Stimulated activated CD8-positive, alpha-beta memory T cell treated with anti-CD3 and anti-CD28 coated beads, Interleukin-7, amount 100 ng/mL, for 48 hours (primary cell): ENCODE measurements around the gene BEST4.
"Not testable (repeated sequence)": the region's sequence is repeated elsewhere in the genome, so short reads cannot be mapped to it uniquely, and the experiment has no call there.

Source experiments
- DNase-seq, 2 donors: peaks; one replicate each; pipeline ENCODE4 v3.0.0-alpha.2; 2020; ENCODE audit warnings: low read depth in 1 of 2; ENCODE audit errors: extremely low read depth in 1 of 2

BEST4 gene

DNA sequence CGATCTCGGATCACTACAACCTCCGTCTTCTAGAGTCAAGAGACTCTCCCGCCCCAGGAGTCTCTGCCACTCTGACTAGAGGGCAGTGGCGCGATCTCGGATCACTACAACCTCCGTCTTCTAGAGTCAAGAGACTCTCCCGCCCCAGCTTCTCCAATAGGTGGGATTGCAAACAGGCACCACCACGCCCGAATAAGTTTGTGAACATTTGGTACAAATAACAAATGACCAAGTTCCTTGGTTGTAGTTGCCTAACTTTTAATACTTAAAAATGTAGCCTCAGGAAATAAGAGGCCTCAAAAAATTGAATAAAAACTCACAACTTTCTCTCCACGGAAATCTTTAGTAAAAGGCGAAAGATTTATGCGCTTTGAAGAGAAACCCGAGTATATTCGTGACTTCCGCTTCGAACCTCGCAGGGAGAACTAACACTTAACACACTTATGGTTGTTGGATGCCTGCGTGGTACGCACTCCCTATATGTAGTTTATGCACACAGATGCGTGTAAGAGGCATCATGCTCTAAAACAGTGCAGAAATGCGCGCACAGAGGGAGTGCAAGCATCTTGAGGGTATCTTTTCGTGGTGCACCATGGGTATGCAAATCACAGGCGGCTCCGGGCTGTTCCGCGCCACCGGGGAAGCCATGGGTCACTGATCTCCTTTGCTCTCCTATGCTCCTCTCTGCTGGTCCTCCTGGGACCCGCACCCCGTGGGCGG is 31.8 kb upstream of the BEST4 start:
- peak; percentile 65 to 91 for DNase-seq

DNA sequence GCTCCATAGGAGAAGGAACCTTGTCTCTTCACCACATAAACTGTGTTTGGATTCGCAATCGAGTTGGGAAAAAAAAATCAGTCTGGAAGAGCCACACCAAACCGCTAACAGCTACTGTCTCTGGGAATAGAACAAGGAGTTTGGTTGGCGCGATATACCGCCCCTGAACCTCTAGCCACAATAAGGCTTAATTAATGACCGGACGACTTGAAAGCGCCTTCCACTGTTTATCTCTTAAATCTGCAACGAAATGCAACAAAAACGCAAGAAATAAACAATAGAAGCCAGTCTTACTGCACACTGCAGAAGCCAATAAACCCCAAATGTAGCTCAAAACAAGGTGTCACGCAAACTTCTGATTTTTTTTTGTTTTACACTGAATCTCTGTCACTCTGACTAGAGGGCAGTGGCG is 31.2 kb upstream of the BEST4 start:
- no peak for DNase-seq

DNA sequence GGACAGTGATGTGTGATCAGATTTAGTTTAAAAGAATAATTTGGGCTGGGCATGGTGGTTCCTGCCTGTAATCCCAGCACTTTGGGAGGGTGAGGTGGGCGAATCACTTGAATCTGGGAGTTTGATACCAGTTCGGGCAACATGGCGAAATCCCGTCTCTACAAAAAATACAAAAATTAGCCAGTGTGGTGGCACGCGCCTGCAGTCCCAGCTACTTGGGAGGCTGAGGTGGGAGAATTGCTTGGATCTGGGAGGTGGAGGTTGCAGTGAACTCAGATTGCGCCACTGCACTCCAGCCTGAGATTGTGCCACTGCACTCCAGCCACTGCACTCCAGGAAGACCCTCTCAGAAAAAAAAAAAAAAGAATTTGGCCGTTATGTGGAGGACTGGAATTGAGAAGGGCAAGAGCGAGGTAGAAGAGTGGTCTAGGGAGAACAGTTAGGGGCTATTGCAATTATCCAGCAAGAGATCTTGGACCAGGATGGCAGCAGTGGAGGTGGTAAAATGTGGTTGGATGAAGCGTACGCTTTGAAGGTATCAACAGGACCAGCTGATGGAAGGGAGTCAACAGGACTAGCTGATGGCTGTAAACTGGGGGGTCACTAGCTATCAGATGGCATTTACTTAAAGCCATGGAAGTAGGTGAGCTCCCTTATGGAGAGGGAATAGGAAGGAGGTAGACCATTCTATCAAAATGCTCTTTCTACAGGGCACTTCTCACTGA is 30.0 kb upstream of the BEST4 start:
- DNase-seq, result no peak

DNA sequence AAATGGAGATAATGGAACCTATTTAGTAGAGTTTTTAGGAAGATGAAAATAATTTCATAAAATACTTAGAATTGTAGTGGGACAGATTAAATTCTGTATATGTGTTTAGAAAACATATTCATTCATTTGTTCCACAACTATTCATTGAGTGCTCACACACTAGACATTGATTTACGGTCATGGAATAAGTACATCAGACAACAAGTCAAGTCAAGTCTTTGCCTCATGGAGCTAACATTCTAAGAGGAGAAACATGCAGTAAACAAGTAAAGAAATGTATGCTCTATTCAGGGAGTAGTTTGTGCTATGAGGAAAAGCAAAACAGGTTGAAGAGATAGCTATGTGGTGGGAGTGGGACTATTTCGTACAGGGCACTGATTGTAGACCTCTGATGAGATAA is 29.3 kb upstream of the BEST4 start:
- DNase-seq, result no peak

DNA sequence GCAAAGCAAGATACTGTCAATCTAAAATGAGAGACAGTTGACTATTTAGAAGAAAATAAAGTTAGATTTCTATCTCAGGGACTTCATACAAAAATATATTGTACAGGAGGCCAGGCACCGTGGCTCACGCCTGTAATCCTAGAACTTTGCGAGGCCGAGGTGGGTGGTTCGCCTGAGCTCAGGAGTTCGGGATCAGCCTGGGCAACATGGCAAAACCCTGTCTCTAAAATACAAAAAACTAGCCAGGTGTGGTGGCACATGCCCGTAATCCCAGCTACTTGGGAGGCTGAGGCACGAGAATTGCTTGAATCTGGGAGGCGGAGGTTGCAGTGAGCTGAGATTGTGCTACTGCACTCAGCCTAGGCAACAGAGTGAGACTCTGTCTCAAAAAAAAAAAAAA is 28.0 kb upstream of the BEST4 start:
- not testable (repeated sequence) for DNase-seq

DNA sequence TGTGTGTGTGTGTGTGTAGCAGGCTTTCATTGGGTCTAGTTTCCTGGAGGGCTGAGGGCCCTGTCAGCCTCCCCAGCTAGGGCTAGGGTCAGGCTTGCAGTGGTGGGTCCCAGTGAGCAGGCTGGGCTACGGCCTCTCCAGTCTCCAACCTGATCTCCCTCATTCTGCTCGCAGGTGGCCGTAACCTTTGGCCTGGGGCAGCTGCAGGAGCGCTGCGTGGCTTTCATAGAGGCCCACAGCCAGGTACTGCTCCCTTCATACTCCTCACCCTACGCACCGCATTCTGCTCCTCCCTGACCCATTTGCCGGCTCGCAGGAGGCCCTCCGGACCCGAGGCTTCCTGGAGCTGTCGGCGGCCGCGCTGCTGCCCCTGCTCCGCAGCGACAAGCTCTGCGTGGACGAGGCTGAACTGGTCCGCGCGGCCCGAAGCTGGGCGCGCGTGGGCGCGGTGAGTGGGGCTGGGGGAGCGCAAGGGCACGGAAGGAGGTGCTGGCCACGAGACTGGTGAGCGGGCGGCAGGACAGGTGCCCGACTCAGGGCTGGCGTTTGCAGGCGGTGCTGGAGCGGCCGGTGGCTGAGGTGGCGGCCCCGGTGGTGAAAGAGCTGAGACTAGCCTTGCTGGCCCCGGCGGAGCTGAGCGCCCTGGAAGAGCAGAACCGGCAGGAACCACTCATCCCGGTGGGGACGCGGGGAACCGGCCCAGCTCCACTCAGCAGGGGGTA is 25.0 kb upstream of the BEST4 start:
- no peak for DNase-seq

DNA sequence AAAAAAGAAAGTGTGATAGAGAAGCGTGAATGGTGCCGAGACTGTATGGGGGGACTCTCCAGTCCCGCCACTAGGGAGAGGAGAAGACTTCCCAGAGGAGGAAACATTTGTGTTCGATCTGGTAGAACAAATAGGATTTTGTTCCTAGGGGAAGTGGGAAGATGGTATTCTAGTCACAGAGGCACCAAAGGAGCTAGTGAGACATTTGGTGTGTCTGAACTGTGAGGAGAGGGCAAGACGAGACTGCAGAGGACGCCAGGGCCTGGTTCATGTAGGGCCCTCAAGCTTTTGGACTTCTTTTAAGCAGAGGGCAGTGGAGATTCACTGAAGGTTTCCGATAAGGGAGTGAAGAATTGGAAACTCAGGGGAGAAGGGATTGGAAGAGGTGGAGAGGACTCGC is 23.3 kb upstream of the BEST4 start:
- DNase-seq, result no peak

DNA sequence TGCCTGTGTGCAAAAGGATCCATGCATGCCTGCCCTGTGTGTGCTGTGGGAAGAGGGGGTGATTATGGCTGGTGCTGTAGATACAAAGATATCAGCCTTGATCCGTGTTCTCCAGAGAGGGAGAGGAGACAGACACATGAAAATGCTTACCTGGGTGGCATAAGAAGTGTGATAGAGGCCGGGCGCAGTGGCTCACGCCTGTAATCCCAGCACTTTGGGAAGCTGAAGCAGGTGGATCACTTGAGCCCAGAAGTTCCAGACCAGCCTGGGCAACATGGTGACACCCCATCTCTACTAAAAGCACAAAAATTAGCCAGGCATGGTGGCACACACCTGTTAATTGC is 22.8 kb upstream of the BEST4 start:
- not testable (repeated sequence) for DNase-seq

DNA sequence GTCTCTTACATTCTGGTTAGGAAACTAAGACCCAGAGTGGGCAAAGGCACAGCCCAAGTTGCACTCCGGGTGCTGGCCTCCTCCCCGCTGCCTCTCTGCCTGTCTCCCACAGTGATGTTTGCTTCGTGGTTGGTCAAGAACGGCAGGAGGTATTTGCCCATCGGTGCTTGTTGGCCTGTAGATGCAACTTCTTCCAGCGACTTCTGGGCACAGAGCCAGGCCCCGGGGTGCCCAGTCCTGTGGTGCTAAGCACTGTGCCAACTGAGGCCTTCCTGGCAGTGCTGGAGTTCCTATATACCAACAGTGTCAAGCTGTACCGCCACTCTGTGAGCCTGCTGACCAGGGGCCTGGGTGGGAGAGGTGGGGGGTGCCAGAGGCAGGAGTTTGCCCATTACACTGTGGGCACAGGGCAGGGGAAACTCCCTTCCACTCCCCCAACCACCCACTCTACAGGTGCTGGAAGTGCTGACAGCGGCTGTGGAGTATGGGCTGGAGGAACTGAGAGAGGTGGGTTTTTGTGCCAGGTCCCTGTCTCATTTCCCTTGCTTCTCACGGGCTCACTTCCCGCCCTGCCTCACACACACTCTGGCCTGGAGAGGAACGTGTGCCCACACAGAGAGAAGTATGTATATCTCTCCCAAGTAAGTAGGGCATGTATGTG is 22.3 kb upstream of the BEST4 start:
- DNase-seq, result no peak

DNA sequence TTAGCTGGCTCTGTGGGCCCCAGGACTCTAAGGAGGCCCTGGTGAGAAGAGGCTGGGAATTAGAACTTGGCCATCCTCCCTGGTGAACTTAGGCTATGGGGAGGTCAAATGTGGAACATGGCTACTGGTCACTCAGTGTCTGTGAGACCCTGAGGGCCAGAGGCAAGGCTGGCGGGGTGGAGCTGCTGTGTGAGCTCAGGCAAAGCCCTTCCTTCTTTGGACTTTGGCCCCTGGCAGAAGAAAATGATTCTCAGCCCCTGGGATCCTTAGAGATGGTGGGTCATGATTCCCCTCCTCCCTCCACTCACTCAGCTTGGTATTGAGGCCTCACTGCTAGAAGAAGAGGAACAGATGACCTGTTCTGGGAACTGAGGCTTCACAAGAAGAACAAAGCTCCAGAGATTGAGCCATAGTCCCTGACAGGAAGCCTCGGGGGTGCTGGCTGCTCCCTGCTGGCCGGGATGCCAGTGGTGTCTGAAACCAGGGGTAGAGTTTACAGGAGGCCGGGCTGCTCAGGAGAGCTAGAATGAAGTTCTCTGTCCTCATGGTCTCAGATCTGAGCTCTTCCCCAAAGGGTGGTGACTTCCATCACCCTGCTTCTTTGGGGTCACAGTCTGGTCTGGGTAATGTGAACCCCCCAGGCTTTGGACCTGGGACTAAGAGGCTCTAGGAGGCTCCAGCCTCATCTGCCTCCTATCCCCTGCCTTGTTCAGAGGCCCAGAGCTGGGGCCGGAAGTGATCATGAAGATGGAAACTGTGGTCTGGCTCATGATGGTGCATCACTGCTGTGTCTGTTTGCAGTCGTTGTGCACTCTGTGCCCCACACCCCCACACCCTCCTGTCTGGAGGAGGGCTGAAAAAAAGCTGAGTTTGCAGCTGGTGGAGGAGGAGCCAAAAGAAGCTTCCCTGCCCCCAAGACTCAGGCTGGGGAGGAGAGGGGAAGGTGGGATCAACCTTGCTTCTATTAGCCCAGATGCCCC is 21.3 kb upstream of the BEST4 start:
- DNase-seq, result peak; percentile 73 to 91

DNA sequence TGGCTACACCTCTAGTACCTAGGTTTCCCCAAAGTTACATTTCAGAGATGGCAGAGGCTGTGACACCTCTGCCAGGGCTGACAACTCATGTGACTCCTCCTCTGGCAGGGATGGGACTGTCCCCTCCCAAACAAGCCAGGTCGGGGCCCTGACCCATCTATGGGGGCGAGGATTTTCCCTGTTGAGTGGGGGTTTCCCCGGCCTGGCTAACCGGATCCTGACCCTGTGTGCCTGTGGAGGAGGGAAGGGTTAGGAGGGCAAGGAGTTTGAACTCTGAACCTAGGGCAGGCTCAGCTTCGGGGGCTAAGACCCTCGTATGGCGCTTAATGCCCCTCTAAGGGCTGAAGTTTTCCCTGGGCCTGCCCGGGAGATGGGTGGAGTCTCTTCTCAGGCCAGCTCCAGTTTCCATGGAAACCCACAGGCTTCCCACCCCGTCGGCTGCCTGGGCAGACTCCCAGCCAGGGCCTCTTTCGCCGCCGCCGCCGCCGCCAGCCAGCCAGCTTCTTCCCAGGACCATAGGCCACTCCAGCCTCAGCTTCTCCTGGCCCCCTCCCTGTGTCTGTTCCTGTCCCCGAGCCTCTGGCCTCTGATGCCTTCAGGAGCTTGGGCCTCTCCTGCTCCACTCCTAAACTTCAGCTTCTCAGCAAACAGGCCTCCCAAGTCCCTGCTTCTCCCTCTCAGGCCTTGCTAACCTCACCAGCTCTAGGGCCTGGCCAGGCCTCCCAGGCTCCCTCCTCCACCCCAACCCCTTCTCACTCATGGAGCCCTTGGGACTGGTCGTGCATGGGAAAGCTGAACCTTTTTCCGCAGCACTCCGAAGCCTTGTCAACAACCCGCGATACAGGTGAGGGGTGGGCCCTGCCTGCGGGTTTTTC is 20.3 kb upstream of the BEST4 start, which contains the start of gene BTBD19:
BTBD19 (plus strand) TSS at position 461 of the 875 bp plus-strand sequence; CDS start at position 759, 298 bp downstream.
- peak; percentile 63 to 84 for DNase-seq

DNA sequence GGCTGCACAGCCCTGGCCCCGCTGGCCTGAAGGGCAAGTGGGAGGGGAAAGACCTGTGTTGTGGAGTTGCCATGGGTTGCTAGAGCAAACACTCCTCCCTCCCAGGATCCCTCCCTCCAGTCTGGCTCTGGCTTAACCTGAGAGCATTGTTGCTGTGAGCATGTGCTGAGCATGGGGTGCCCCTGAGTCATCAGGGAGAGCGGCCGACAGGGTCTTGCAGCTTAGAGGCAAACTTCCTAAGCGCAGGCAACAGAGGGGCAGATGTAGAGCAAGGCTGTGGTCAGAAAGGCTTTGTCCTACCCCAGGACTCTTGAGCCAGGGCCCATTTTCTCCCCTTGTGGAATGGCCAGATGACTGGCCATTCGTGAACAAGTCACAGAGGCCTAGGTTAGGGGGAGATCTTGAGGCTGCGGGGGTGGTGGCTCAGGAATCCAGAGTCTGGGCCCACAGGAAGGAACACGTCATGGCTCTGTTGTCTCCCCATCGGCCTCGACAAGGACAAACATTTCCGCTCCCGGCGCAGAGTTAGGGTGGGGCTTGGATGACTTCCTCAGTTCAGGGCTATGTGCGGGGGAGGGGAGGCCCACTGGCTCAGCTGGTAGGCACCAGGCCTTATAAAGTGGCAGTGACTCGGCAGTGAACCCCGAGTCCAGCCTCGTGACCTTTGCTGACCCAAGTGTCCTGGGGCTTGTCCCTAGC is 19.5 kb upstream of the BEST4 start:
- peak; percentile 80 to 95 for DNase-seq

DNA sequence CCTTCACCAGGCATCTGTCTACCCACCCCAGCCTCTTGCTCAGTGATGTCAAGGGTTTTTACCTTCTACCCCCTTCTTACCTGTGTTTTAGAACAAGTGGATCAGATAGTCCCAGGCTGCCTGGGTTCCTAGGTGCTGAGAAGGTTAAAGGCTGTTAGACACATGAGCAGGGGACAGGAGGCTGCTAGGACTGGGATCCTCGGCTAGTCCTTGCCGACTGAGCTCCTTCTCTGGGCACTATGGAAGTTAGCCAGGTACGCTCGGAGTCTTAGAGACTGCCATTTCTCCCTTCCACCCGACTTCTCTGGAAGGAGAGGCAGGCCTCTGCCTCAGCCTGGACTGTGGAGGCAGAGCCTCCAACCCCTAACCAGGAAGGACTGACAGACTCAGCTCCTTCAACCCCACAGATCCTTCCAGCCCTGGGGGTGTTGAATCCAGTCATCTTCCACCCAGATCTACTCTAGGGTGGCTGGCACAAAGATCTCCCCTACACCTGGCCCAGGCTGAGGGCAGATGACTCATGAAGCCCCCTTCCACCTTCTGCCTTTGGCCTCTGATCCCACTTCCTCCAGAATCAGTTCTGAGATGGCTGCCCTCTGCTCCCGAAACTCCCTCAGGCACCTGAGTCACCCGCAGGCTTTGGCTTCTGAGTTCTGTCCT is 18.9 kb upstream of the BEST4 start, which contains the start of gene DYNLT4:
DYNLT4 (minus strand) TSS at position 648 of the 660 bp plus-strand sequence. CDS start 683 bp downstream, outside the sequence.
- no peak for DNase-seq

DNA sequence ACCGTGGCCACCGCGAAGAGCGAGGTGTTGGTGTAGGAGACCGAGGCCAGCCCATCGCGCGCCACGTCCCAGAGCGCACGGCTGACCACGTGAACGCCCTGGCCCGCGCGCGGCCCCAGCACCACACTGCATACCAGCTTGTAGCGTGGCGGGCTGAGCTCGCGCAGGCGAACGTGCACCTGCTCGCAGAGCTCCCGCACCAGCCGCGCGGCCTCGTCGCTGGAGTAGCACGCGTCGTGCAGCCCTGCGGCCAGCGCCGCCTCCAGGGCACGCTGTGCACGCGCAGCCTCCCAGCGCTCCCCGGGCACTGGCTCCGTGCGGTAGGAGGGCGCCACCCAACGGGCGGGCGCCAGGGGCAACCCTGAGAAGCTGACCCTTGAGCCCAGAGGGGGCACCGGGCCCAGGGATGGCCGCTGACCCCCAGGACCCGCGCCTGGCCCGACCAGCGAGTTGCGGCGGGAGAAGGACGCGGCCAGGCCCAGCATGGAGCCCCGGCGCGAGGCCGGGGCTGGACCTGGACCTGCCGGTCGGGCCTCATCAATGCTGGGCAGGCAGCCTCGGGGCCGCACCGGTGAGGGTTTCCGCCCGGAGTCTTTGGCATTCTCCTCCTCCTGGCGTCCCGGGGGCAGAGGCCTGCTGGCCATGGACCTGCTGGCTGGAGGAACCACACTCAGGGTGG is 18.2 kb upstream of the BEST4 start:
- no peak for DNase-seq

DNA sequence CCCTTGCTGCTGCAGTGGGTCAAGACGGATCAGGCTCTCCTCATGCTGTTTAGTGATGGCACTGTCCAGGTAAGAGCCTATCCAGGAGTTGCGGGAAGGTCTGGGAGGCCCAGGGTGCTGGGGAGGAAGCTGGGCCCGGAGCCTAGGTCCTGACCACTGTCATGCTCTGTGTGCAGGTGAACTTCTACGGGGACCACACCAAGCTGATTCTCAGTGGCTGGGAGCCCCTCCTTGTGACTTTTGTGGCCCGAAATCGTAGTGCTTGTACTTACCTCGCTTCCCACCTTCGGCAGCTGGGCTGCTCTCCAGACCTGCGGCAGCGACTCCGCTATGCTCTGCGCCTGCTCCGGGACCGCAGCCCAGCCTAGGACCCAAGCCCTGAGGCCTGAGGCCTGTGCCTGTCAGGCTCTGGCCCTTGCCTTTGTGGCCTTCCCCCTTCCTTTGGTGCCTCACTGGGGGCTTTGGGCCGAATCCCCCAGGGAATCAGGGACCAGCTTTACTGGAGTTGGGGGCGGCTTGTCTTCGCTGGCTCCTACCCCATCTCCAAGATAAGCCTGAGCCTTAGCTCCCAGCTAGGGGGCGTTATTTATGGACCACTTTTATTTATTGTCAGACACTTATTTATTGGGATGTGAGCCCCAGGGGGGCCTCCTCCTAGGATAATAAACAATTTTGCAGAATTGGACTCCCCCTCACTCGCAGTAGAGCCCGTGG is 17.5 kb upstream of the BEST4 start:
- DNase-seq, result no peak

DNA sequence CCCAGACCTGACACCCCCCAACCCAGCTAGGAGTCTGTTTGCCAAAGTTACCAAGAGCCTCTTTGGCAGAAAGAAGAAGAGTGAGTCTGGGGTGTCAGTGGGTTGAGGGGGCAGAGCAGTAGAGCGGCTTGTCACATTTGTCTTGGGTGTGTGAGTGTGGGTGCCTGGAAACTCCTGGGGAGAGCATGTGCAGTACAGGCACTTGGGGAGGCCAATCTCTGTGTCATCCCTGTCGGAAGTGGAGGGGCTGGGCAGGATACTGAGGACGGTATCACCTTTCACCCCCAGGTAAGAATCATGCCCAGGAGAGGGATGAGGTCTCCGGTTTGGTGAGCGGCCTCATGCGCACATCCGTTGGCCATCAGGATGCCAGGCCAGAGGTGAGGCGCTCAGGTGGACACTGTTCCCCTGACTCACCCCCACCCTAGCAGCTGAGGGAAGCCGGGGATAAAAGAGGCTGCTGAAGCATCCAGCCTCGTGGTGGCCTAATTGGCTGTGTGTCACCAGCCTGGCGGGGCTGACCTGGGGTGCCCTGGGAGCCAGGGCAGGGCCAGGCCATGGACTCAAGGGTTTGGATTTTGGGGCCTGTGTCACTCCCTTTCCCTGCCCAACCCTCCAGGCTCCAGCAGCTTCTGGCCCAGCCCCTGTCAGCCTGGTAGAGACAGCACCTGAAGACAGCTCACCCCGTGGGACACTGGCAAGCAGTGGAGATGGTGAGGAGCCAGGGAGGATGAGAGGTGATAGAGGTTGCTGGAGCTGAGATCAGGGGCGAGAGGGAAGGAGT is 15.5 kb upstream of the BEST4 start:
- DNase-seq, result no peak
